Trophoblast cell (in vitro differentiated cells and primary cell): ENCODE data around the gene ITPKB.
A peak's percentile ranks its signal among the peaks of the same experiment; 100 is the strongest.

Source experiments
- DNase-seq, 2 donors: peaks; one replicate each; pipeline ENCODE4 v3.0.0-alpha.2; 2016
- H2AFZ ChIP-seq: 2 replicates; pipeline ENCODE4 v1.6.1; 2013; ENCODE audit warnings: low read length, moderate library complexity, mild to moderate bottlenecking; ENCODE audit not compliant: insufficient read depth, poor library complexity
- H2AK5ac ChIP-seq: 2 replicates; pipeline ENCODE4 v1.6.1; 2013; ENCODE audit warnings: mild to moderate bottlenecking, low read length
- H2BK120ac ChIP-seq: 2 replicates; pipeline ENCODE4 v1.6.1; 2013; ENCODE audit warnings: low read length, mild to moderate bottlenecking, moderate library complexity; ENCODE audit not compliant: insufficient read depth, poor library complexity
- H2BK12ac ChIP-seq: 2 replicates; pipeline ENCODE4 v1.6.1; 2013; ENCODE audit warnings: mild to moderate bottlenecking, low read length, moderate library complexity
- H2BK5ac ChIP-seq: 2 replicates; pipeline ENCODE4 v1.6.1; 2013; ENCODE audit warnings: low read length, low read depth, moderate library complexity, mild to moderate bottlenecking; ENCODE audit not compliant: poor library complexity
- H3K14ac ChIP-seq: 2 replicates; pipeline ENCODE4 v1.6.1; 2013; ENCODE audit warnings: mild to moderate bottlenecking, low read length
- H3K18ac ChIP-seq: 2 replicates; pipeline ENCODE4 v1.6.1; 2013; ENCODE audit warnings: mild to moderate bottlenecking, low read length
- H3K23ac ChIP-seq: 2 replicates; pipeline ENCODE4 v1.6.1; 2013; ENCODE audit warnings: low read length
- H3K27ac ChIP-seq: 2 replicates; pipeline ENCODE4 v1.5.1; 2013; ENCODE audit warnings: low read depth, mild to moderate bottlenecking, inconsistent platforms, low read length, moderate library complexity
- H3K27me3 ChIP-seq: 2 replicates; pipeline ENCODE4 v1.6.1; 2013; ENCODE audit warnings: inconsistent platforms, mild to moderate bottlenecking, low read length, moderate library complexity; ENCODE audit not compliant: insufficient read depth
- H3K36me3 ChIP-seq, 2 experiments: 1 replicate in 1 of 2; 2 replicates in 1 of 2; pipeline ENCODE4 v1.6.1; 2013; ENCODE audit warnings: low read length in 2 of 2, mild to moderate bottlenecking in 2 of 2, moderate library complexity in 1 of 2; ENCODE audit not compliant: insufficient read depth in 2 of 2, control insufficient read depth in 1 of 2
- H3K4ac ChIP-seq: 2 replicates; pipeline ENCODE4 v1.6.1; 2013; ENCODE audit warnings: low read depth, mild to moderate bottlenecking, low read length, moderate library complexity
- H3K4me1 ChIP-seq, 2 experiments: 1 replicate in 1 of 2; 2 replicates in 1 of 2; pipeline ENCODE4 v1.6.1; 2013; ENCODE audit warnings: low read length in 2 of 2, mild to moderate bottlenecking in 2 of 2, moderate library complexity in 1 of 2; ENCODE audit not compliant: insufficient read depth in 2 of 2, control insufficient read depth in 1 of 2
- H3K4me2 ChIP-seq: 2 replicates; pipeline ENCODE4 v1.6.1; 2013; ENCODE audit warnings: inconsistent platforms, mild to moderate bottlenecking, low read length, moderate library complexity
- H3K4me3 ChIP-seq: 2 replicates; pipeline ENCODE4 v1.5.1; 2013; ENCODE audit warnings: mild to moderate bottlenecking, low read depth, low read length, inconsistent platforms
- H3K79me1 ChIP-seq: one replicate; pipeline ENCODE4 v1.6.1; 2013; ENCODE audit warnings: low read length
- H3K79me2 ChIP-seq: 2 replicates; pipeline ENCODE4 v1.6.1; 2013; ENCODE audit warnings: low read length, mild to moderate bottlenecking; ENCODE audit not compliant: control insufficient read depth, insufficient read depth, poor library complexity
- H3K9ac ChIP-seq: 2 replicates; pipeline ENCODE4 v1.6.1; 2013; ENCODE audit warnings: mild to moderate bottlenecking, low read length
- H3K9me3 ChIP-seq: 2 replicates; pipeline ENCODE4 v1.6.1; 2013; ENCODE audit warnings: low read depth, mild to moderate bottlenecking, control low read depth, inconsistent platforms, low read length; ENCODE audit not compliant: insufficient read depth
- H4K12ac ChIP-seq: 2 replicates; pipeline ENCODE4 v1.6.1; 2013; ENCODE audit warnings: low read depth, mild to moderate bottlenecking, low read length, moderate library complexity
- H4K8ac ChIP-seq: 2 replicates; pipeline ENCODE4 v1.6.1; 2013; ENCODE audit warnings: low read depth, mild to moderate bottlenecking, low read length, moderate library complexity
- H4K91ac ChIP-seq: one replicate; pipeline ENCODE4 v1.6.1; 2013; ENCODE audit warnings: low read depth, mild to moderate bottlenecking, low read length, moderate library complexity
- WGBS: extraction: QIAGEN DNeasy Blood & Tissue Kit; methylation state at CpG from one replicate; pipeline ENCODE4 v1.1.7; 2013; ENCODE audit warnings: missing lambda C conversion rate; ENCODE audit not compliant: insufficient read length, insufficient coverage; ENCODE audit errors: extremely low coverage; 5-methylcytosine and 5-hydroxymethylcytosine counted together

The ITPKB gene

DNA sequence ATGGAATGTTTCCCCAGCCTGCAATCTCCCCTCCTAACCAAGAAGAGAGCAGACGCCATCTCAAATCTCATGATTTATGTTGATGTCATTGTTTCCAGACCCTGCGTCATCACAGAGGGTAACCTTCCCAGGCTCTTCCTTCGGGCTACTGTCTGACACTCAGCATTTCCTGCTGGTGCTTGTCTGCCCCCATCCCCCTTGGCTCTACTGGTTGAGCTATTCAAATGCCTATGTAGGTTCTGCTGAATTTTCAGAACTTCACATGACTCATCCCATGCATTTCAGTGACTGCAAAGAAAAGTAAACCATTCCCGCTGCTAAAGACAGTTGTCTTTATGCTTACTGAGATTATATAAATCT, 24.8 kb upstream of the ITPKB start:
- Histone ChIP-seq H2AK5ac (no peak overlapping the region), H3K4ac (no peak overlapping the region), H3K79me1 (peaks cover 3% of the 10 kb centered on the region), H2BK5ac (no peak overlapping the region), H4K91ac (peak overlapping the region; percentile 64), H3K27ac (peak overlapping the region; percentile 61), H3K18ac (peak overlapping the region; percentile 8), H3K9ac (no peak overlapping the region), H3K9me3 (no peaks in the 10 kb centered on the region), H4K12ac (no peak overlapping the region), H2BK120ac (peak overlapping the region; percentile 70), H3K14ac (no peak overlapping the region), H2BK12ac (peak overlapping the region; percentile 63), H3K4me2 (peak overlapping the region; percentile 30), H3K4me1 (peaks cover 7 to 17% of the 10 kb centered on the region in 2 experiments), H3K27me3 (no peaks in the 10 kb centered on the region), H2AFZ (peak overlapping the region; percentile 17), H3K4me3 (no peak overlapping the region), H3K23ac (no peak overlapping the region), H4K8ac (peak overlapping the region; percentile 17), H3K79me2 (no peaks in the 10 kb centered on the region), H3K36me3 (no peaks in the 10 kb centered on the region)
- DNase-seq = peak; percentile 89 to 94
- WGBS = no CpG with 5 or more reads among the region's 4 CpGs

DNA sequence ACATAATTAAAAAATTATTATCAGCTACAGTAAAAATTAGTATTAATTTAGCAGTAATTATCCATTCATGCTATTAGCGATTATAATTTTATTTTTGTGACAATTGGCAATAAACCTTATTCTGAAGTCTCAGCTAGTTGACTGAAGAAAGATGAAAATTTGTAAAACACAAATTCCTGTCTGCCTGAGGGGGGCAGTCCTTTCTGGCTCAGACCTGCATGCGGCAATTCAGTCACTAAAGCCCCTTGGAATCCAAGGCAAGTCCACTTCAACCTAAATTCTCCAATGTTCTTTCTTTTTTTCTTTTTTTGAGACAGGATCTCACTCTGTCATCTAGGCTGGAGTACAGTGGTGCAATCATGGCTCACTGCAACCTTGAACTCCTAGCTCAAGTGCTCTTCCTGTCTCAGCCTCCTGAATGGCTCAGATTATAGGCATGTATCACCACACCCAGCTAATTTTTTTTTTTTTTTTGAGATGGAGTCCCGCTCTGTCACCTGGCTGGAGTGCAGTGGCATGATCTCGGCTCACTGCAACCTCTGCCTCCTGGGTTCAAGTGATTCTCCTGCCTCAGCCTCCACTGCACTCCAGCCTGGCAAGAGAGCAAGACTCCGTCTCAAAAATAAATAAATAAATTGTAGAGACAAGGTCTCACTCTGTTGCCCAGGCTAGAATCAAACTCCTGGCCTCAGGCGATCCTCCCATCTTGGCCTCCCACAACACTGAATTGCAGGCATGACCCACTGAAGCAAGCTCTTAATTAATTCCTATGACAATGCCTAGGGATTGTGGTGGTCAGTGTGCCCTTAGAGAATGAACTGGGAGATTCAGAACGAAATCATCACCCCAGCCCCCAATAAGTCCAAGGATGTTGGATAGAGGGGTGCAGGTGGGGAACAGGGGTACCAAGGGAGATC, 24.2 kb upstream of the ITPKB start:
- no peak overlapping the region for H4K12ac ChIP-seq
- H3K9ac ChIP-seq = no peak overlapping the region
- peak overlapping the region; percentile 63 for H2BK12ac ChIP-seq
- H3K4me1 ChIP-seq = peaks cover 7 to 17% of the 10 kb centered on the region in 2 experiments
- H4K91ac ChIP-seq = peak overlapping the region; percentile 64
- H3K79me1 ChIP-seq = peaks cover 3% of the 10 kb centered on the region
- no peak overlapping the region for H3K4me3 ChIP-seq
- H3K4me2 ChIP-seq = no peak overlapping the region
- peak overlapping the region; percentile 17 for H2AFZ ChIP-seq
- H2BK5ac ChIP-seq = no peak overlapping the region
- H2BK120ac ChIP-seq = peak overlapping the region; percentile 70
- whole genome bisulfite sequencing = no CpG with 5 or more reads among the region's 7 CpGs
- no peak overlapping the region for H3K14ac ChIP-seq
- H3K4ac ChIP-seq = no peak overlapping the region
- peak; percentile 17 to 43 for DNase-seq
- no peaks in the 10 kb centered on the region for H3K36me3 ChIP-seq
- peak overlapping the region; percentile 8 for H3K18ac ChIP-seq
- no peaks in the 10 kb centered on the region for H3K27me3 ChIP-seq
- H3K79me2 ChIP-seq = no peaks in the 10 kb centered on the region
- H2AK5ac ChIP-seq = no peak overlapping the region
- H4K8ac ChIP-seq = peak overlapping the region; percentile 17
- peak overlapping the region; percentile 61 for H3K27ac ChIP-seq
- no peak overlapping the region for H3K23ac ChIP-seq
- no peaks in the 10 kb centered on the region for H3K9me3 ChIP-seq

DNA sequence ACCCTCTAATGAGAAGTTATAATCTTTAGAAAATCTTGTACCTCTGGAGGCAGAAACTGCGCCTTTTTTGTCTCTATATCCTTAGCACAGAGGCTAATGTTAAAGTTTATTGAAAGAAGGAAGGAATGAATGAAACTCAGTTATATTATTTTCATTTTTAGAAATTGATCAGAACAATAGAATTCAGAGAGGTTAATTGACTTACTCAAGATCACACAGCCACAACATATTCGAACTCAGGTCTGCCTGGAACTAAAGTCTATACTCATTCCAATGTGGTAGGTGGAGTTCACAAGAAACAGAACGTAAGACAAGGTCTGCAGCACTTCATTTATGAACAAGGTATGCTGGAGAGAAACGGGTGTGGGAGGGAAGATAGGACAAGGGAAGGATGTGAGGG, 23.0 kb upstream of the ITPKB start:
- Histone ChIP-seq H3K23ac (no peak overlapping the region), H3K27ac (no peak overlapping the region), H2AK5ac (no peak overlapping the region), H3K9ac (no peak overlapping the region), H4K12ac (no peak overlapping the region), H2BK5ac (no peak overlapping the region), H3K14ac (no peak overlapping the region), H3K4ac (no peak overlapping the region), H4K8ac (no peak overlapping the region), H3K36me3 (no peaks in the 10 kb centered on the region), H2BK12ac (no peak overlapping the region), H3K4me2 (no peak overlapping the region), H3K79me1 (peaks cover 3% of the 10 kb centered on the region), H3K9me3 (no peaks in the 10 kb centered on the region), H3K18ac (no peak overlapping the region), H2AFZ (no peak overlapping the region), H3K79me2 (no peaks in the 10 kb centered on the region), H3K4me1 (peaks cover 7 to 17% of the 10 kb centered on the region in 2 experiments), H4K91ac (no peak overlapping the region), H3K27me3 (no peaks in the 10 kb centered on the region), H2BK120ac (no peak overlapping the region), H3K4me3 (no peak overlapping the region)
- WGBS = no CpG with 5 or more reads among the region's 4 CpGs
- no peak for DNase-seq

GRCh38 chr1:226761322-226761721, 22.2 kb upstream of the ITPKB start:
- Histone ChIP-seq H3K9ac (no peak overlapping the region), H3K79me1 (peaks cover 3% of the 10 kb centered on the region), H3K14ac (no peak overlapping the region), H3K4me1 (peaks cover 7 to 17% of the 10 kb centered on the region in 2 experiments), H3K27ac (no peak overlapping the region), H3K4me2 (no peak overlapping the region), H3K79me2 (no peaks in the 10 kb centered on the region), H3K36me3 (no peaks in the 10 kb centered on the region), H2BK5ac (no peak overlapping the region), H3K23ac (no peak overlapping the region), H2BK12ac (no peak overlapping the region), H3K4me3 (no peak overlapping the region), H3K27me3 (no peaks in the 10 kb centered on the region), H4K91ac (no peak overlapping the region), H3K9me3 (no peaks in the 10 kb centered on the region), H3K18ac (no peak overlapping the region), H2AFZ (no peak overlapping the region), H4K12ac (no peak overlapping the region), H2AK5ac (no peak overlapping the region), H3K4ac (no peak overlapping the region), H2BK120ac (no peak overlapping the region), H4K8ac (no peak overlapping the region)
- no peak for DNase-seq
- WGBS = no CpG with 5 or more reads among the region's 1 CpG
